HG03064 (cell line): ENCODE data around the gene SWAP70.
"Not testable (repeated sequence)": the region's sequence is repeated elsewhere in the genome, so short reads cannot be mapped to it uniquely, and the experiment has no call there.

Source experiments
- ATAC-seq: cut with Tn5 transposase; IDR thresholded peaks from one replicate; pipeline ENCODE4 v1.9.1; 2021; ENCODE audit warnings: low read depth; ENCODE audit not compliant: unreplicated experiment

SWAP70 gene

DNA sequence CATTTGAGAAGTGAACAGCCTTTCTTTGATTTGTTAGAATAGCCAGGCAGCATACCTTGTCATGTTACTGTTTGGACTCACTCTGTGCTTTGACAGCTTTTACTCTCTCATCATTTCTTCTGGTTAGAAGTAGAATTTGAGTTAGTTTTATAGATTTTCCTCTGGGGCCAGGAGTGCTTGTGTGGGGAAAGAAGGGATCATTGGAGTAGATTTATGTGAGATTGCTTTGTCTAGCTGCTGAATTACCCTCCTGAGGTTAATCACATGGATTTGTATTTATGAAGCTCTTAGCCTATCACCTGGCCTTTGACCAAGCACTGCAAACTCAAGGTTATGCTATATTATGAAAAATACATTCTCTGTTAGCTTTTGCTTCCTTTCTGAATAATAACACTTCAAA lies 54.3 kb downstream of the SWAP70 start:
- ATAC-seq, result no peak

DNA sequence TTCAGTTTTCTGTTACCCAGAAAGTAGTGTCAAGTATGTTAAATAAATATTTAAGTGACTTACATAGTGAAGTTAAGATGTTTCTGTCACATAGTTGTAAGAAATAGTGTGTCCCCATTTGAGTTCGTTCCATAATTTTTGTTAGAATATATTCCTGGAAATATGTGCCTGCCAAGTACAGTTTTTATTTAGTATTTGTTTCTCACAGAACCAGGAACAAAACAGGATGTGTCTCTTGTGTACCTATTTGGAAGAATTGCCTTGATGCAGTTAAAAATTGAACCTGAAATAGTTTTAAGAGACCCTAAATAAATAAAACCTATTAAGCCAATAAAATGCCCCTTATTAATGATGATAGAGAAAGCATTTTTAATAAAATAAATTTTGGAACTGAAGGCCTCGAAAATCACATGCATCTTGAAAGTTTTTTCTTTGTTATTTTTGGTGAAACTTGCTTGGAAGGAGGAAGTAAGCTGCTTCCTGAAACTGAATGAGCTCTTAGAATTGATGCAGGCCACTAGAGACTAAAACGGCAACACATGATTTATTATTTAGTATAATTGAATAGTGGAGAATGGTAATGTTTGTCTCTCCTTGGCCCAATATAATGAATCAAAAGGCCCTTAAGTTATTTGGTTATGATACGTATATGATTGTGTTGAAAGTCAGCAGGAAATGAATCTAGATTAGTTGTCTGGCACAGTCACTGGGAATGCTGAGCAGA lies 55.9 kb downstream of the SWAP70 start:
- no peak for ATAC-seq

DNA sequence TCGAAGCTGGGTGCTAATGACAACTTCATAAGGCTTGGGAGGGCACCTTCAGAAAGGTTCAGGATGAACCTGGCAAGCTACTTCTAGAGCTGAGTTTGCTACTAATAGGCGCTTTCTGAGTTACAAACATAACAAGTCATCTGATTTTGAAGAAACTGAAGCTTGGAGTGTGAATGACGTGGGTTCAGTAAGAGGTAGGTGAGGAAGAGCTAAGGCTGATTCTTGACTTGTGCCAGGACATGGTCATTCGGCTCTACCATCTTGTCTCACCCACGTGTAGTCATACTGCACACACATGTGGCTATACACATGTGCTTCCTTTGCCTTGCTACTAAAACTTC lies 56.4 kb downstream of the SWAP70 start:
- no peak for ATAC-seq

DNA sequence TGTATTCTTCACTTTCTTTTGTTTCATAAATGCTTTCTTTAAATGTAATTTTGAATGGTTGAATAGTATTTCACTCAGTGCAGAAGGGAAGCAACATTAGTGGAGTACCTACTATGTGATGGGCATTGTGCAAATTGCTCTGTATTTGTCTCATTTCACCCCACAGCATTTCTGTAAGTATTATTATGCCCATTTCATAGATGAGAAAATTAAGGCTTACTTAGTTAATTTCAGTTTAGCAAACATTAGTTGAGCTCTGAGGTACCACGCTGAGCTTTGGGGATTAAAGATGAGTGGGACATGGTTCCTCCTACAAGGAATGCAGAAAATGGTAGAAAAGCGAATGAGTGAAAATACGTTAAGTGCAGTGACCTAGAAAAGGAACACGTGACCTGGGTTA lies 58.1 kb downstream of the SWAP70 start:
- ATAC-seq, result no peak

DNA sequence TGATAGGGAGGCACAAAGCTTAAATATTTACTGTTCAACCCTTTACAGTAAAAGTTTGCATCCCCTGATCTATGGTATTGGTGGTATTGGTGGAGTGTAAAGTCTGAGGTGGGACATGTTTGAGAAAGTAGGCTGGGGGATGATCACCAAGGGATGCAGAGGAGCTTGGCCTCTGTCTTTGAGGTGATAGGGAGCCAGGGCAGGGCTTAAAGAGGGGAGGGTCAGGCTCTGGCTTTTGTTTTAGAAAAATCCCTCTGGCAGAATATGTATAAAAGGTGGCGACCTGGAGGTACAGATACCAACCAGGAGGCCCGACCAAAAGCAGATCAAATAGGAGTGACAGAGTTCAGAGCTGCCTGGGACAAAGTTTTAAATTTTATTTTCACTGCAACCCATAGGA lies 59.0 kb downstream of the SWAP70 start:
- ATAC-seq, result no peak

DNA sequence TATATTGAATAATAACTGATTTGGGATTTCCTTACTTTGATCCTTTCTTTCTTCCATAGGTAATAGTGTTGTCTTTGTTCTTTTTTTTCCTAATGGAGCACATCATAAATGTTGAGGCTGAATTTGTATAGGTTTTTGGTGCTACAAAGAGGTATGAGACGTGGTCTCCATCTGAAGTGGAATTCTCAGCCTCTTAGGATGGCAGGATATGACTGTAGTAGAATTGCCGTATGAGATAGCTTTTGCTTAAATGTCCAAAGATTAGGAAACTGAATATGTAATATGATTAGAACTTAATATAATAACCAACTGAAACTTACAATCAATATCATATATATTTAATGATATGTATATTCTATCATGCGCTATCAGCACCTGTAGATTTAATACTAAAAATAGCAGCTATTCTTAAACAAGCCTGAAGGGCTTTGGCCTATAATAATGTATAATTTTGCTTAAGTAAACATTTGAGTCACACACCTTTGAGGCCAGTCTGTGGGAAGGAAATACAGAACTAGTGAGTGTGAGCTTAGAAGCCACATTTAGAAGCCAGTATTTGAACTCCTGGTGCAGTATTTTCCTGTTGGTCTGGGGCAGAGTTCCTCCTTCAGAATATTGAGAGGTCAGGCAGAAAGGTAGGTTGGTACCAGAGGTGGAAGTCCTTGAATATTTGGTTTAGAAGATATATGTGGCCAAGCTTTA lies 62.6 kb downstream of the SWAP70 start:
- no peak for ATAC-seq

DNA sequence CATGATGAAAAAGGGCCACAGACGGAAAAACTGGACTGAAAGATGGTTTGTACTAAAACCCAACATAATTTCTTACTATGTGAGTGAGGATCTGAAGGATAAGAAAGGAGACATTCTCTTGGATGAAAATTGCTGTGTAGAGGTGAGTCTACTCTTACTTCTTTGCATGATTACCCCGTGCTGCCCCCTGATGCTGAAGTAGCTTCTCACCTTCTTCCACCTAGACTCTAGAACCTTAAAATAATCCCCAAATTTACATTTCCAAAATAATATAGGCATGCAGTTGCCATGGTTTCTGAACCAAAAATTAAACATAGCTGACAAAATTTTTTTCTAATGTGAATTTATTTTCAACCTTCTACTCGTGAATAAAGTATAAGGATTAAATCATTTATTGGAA lies 64.2 kb downstream of the SWAP70 start:
- no peak for ATAC-seq

DNA sequence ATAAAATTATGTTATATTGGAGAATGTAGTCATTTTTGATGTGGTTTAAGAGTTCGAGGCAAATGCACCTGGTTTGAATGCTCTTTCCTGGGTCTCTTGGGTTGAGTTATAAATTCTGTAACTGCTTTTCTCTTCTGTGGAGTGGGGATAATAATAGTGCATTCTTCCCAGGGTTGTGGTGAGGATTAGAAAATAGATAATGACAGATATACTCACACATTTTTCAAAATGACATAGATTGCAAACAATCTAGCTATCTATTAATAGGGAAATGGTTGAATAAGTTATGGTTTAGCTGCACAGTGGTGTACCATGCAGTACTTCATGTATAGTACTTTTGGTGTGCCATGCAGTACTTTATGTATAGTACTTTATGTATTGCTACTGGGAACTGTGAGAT lies 67.4 kb downstream of the SWAP70 start:
- no peak for ATAC-seq

DNA sequence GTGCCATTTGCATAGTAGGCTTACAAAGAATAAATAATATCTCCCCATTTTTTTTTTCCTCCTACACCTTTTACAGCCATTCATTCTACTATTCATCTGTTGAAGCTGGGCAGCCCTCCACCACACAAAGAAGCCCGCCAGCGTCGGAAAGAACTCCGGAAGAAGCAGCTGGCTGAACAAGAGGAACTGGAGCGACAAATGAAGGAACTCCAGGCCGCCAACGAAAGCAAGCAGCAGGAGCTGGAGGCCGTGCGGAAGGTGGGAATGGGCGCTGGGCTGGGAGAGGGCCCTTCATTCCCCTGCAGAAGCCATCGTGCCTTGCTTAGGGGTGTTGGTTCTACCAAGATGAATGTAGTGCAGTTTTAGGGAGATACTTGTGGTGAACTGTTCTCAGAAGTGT lies 68.6 kb downstream of the SWAP70 start:
- ATAC-seq, result no peak

DNA sequence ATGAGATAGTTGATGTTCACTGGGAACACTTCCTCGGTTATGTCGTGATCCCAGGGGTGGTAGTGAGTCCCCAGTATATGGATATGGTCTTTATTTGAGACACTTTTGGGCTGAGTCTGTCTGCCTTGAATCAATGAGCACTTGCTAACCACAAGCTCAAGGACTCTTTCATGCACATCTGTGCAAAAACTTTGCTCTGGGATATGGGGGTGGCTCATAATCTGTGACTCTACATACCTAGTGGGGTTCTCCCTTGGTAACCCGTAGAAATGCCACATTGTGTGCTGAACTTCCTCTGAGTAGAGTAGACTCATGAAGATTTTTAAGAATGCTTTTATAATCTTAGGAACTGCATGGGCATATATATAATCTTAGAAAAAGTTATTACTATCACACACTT lies 69.3 kb downstream of the SWAP70 start:
- no peak for ATAC-seq

DNA sequence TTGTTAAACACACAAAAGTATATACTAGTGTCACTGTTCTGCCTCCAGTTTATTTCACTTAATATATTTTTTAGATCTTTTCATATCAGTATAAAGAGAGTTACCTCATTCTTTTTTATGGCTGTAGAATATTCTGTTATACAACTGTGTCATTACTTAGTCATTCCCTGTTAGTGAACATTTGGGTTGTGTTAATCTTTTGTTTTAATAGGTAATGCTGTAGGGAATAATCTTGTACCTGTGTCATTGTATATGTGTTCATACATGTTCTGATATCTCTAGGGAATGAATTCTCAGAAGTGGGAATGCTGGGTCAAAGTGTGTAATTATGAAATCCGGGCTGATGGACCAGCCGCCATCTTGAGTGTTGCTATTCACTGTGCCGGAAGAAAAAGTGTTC lies 71.4 kb downstream of the SWAP70 start:
- ATAC-seq, result no peak

DNA sequence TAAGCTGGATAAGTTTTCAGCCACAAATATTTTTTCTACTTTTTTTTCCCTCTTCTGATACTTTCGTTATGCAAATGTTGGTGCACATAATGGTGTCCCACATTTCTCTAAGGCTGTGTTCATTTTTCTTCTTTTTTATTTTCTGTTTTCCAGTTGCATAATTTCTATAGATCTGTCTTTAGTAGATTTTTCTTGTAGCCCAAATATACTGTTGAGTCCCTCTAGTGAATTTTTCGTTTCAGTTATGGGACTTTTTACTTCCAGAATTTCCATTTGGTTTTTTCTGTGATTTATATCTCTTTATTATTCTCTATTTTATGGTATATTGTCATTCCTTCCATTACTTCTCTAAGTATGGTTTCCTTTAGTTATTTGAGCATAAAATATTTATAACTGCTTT lies 72.0 kb downstream of the SWAP70 start:
- ATAC-seq, result no peak

DNA sequence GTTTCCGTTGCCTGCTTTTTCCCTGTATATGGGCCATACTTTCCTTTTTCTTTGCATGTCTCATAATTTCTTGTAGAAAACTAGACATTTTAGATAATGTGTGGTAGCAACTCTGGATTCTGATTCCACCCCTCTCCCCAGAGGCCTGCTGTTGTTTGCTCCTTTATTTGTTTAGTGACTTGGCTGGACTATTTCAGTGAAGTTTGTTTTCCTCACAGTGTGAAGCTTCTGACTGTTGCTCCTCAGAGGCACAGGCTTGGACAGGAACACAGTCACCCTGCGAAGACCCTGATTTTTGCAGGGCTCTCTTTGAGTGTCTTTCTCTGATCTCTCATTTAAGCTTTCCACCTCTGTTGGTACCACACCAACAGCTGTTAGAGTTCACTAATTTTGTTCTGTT lies 72.5 kb downstream of the SWAP70 start:
- no peak for ATAC-seq

DNA sequence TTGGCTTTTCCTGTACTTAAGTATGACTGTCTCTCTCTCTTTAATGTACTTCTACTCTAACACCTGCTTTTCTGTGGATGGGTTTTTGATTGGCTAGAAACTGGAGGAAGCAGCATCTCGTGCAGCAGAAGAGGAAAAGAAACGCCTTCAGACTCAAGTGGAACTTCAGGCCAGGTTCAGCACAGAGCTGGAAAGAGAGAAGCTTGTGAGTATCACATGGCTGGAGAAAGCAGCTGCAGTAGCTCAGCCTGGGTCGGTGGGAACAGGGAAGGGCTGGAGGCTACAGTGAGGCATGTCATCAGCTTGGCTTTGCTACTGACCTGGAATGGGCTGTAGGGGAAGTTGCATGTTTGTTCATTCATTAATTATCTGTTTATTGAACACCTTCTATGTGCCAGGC lies 74.2 kb downstream of the SWAP70 start:
- ATAC-seq, result no peak

DNA sequence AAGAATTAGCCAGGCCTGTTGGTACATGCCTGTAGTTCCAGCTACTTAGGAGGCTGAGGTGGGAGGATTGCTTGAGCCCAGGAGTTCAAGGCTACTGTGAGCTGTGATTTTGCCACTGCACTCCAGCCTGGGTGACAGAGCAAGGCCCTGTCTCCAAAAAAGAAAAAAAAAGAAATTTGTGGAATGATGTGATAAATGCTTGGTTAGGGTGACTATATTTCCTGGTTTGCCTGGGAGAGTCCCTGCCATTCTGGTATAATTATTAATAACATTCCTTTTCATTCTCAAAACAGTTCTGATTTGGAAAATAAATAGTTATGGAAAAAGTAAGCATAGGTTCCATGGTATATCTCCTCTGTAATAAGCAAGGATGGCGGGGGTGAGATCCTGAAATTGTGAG lies 74.8 kb downstream of the SWAP70 start:
- no peak for ATAC-seq

DNA sequence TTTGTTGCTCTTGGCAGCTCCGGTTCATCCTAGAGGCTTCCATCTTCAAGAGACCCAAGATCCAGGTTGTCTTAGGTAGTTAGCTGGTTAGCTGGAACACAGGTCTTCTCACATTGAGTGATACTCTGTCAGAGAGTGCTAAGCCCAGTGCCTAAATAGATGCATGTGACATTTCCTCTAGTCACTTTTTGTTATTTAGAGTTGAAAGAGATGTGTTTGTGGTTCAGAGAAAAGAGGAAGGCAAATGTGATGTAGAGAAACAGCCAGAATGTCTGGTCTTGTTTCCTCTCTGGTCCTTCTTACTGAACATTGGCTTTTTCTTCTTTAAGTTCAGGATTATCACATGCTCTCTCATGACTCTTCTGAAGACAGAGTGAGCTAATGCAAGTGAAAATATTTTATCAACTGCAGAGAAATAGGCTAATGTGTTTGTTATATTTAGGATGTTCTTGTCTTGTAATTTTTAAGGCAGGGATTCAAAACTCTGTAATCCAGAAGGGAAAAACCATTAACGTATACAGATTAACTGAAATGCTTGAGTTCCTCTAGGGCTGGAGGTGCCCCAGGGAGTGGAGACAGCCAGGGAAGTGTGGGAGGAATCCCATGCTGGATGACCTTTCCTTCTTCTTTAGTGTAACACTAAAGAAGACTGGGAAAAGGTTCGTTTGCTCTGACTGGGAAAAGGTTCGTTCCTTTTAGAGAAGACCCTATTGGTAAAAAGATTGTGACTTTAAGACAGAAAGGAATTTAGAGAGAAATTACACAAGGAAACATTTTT lies 75.4 kb downstream of the SWAP70 start:
- peak; percentile 72 for ATAC-seq

DNA sequence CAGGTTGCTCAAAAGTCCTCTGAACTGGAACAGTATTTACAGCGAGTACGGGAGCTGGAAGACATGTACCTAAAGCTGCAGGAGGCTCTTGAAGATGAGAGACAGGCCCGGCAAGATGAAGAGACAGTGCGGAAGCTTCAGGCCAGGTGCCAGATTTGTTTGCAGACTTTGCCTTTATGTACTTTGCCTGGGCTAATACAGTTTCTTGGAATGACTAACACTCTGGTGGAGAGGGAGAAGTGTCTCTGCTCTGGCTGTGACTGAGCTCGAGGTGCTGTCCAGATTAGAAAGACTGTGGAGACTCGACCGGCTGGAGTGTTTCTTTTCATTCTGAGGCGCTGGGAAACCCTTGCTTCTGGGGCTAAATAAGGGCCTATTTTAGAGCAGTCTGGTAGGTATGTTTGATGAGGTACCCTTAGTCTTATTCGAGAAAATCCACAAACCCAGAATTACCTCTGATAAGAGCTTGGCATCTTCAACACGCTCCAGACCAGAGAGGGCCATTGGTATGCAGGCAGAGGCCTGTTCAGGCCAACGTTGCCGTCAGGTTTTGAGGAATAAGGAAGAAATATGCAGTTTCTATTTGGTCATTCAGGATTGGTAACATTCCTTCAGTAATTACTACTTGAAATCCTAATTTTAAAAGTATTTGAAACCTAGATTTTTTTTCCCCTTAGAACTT lies 76.5 kb downstream of the SWAP70 start:
- no peak for ATAC-seq

DNA sequence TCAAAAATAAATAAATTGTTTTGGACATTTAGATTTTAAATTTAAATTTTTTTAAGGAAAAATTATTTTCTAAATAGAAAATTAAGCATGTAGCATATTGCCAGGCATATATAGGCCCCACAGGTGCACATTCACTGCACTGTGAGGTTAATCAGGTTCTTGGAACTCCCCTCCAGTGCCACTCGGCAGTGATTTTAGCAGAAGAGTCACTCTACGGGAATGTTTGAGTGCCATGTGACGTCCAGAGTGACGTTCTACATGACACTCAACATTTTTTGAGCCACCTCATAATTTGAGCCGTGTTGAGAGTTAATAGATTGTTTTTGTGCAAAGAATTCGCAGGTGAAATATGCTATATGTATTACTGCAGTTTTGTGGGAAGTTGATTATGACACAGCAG lies 77.4 kb downstream of the SWAP70 start:
- no peak for ATAC-seq

DNA sequence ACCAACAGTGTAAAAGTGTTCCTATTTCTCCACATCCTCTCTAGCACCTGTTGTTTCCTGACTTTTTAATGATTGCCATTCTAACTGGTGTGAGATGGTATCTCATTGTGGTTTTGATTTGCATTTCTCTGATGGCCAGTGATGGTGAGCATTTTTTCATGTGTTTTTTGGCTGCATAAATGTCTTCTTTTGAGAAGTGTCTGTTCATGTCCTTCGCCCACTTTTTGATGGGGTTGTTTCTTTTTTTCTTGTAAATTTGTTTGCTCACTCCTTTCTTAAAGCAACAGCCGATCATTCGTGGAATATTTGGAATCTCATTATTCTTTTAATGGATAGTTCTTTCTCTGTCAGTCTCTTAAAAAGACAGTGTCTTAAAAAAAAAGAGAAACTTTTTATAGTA lies 79.6 kb downstream of the SWAP70 start:
- ATAC-seq, result not testable (repeated sequence)

DNA sequence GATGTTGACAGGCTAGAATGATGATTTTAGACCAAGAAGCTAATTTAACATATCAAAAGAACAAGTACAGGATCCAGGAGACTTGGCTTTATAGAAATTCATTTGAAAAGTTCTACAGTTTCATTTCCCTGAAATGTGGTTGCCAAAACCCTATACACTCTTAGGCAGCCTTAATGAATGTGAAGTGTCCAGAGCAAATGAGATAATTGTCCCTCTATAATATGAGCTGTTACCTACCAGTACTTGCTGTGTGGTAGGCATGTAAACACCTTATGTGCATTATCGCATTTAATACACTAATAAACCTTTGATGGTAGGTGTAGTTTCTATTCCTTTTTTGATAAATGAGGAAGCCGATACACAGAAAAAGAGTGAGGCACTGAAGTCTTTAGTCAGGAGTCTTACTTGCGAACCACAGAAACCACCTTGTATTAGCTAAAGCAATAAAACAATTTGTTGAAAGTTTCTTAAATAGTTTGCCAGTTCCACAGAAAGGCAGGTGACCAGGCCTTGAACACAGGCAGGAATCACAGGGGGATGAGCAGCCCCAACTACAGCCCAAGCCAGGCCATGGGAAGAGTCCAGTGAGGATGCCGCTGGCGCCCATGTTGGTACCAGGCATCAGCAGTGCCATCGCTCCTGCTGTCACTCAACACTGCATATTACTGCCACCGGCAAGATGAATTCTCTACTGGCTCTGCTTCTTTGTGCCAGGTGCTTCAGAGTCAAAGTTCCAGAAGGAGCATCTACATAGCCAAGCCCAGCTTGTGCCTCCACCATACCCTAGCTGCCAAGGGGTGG lies 81.7 kb downstream of the SWAP70 start:
- no peak for ATAC-seq
